Stimulated activated naive CD8-positive, alpha-beta T cell treated with anti-CD3 and anti-CD28 coated beads, Interleukin-15, amount 100 ng/mL, for 72 hours (primary cell): ENCODE data around the gene CLRN1.
"Not testable (repeated sequence)": the region's sequence is repeated elsewhere in the genome, so short reads cannot be mapped to it uniquely, and the experiment has no call there.

ENCODE experiments used
- ATAC-seq: fragments of 150-1000 bp; cut with Tn5 transposase; 2 replicates; pipeline ENCODE4 v1.10.0; 2021; ENCODE audit warnings: mild to moderate bottlenecking, moderate library complexity
- DNase-seq, 2 donors: peaks; one replicate each; pipeline ENCODE4 v3.0.0; 2021 to 2022
- H3K27ac Mint-ChIP-seq, 2 donors: one replicate each; pipeline ENCODE4 v1.8.0; 2022; ENCODE audit warnings: mild to moderate bottlenecking in 2 of 2, mixed read lengths in 2 of 2, moderate library complexity in 2 of 2
- H3K27me3 Mint-ChIP-seq: one replicate; pipeline ENCODE4 v1.8.0; 2022; ENCODE audit warnings: mixed read lengths
- H3K4me1 Mint-ChIP-seq: one replicate; pipeline ENCODE4 v1.8.0; 2022; ENCODE audit warnings: mild to moderate bottlenecking, mixed read lengths
- H3K4me3 Mint-ChIP-seq, 2 donors: one replicate each; pipeline ENCODE4 v1.8.0; 2022; ENCODE audit warnings: mild to moderate bottlenecking in 2 of 2, mixed read lengths in 2 of 2, moderate library complexity in 1 of 2
- H3K9me3 Mint-ChIP-seq, 2 donors: one replicate each; pipeline ENCODE4 v1.8.0; 2022; ENCODE audit warnings: mixed read lengths in 2 of 2

The CLRN1 gene

DNA sequence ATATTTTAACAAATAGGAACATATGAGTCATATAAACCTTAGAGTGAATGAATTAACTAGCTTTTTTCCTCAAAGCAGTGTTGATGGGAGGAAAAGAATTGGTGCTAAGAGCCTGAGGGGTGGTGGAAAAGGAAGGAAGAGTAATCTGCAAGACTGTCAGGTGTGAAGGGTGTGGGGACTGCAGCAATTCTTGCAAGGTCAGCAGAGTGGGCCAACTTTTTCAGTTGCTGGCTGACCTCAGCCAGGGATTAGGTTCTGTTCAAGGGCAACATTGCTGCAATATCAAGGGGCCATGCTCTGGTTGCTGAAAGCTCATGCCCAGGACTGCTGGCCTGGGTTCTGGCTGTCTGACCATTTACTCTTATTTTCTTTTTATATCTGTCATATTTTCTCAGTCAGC is 23.0 kb upstream of the CLRN1 start:
- H3K4me1 Mint-ChIP-seq, result no peaks in the 10 kb centered on the region
- no peak overlapping the region for H3K4me3 Mint-ChIP-seq
- no peak for DNase-seq
- ATAC-seq, result no peak
- H3K9me3 Mint-ChIP-seq, result no peaks in the 10 kb centered on the region
- no peak overlapping the region for H3K27ac Mint-ChIP-seq
- peaks cover 19% of the 10 kb centered on the region for H3K27me3 Mint-ChIP-seq

DNA sequence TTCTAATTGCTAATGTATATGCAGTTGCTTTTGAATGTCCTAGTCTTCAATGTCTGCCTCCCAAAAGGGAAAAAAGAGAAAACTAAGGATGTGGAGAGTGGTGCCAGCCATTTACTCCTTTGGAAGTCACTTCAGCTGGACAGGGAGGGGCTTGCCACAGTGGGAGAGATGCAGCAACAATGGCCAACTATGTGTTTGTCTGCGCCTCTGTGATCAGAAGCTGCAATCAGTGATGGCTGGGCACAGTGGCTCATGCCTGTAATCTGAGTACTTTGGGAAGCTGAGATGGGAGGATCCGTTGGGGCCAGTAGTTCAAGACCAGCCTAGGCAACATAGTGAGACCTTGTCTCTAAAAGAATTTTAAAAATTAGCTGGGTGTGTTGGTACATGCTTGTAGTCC is 16.7 kb upstream of the CLRN1 start:
- no peak overlapping the region for H3K27ac Mint-ChIP-seq
- ATAC-seq (no peak), DNase-seq (no peak)
- no peaks in the 10 kb centered on the region for H3K4me1 Mint-ChIP-seq
- no peak overlapping the region for H3K4me3 Mint-ChIP-seq
- H3K9me3 Mint-ChIP-seq, result peaks cover 0 to 7% of the 10 kb centered on the region in 2 donors
- peaks cover 40% of the 10 kb centered on the region for H3K27me3 Mint-ChIP-seq

DNA sequence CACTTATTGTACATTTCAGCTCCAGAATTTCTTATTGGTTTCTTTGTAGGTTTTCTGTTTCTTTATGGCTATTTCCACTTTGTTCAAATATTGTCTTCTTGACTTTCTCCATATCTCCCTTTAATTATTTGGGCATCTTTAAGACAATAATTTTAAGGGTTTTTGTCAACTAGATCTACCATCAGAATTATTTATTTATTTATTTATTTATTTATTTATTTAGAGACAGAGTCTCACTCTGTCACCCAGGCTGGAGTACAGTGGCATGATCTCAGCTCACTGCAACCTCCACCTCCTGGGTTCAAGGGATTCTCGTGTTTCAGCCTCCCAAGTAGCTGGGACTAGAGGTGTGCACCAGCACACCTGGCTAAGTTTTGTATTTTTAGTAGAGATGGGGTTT is 15.9 kb upstream of the CLRN1 start:
- peaks cover 38% of the 10 kb centered on the region for H3K27me3 Mint-ChIP-seq
- ATAC-seq, H3K9me3 Mint-ChIP-seq, DNase-seq, H3K4me3 Mint-ChIP-seq, H3K4me1 Mint-ChIP-seq: not testable (repeated sequence)
- peak overlapping the region in 1 of 2 donors; percentile 29 for H3K27ac Mint-ChIP-seq

DNA sequence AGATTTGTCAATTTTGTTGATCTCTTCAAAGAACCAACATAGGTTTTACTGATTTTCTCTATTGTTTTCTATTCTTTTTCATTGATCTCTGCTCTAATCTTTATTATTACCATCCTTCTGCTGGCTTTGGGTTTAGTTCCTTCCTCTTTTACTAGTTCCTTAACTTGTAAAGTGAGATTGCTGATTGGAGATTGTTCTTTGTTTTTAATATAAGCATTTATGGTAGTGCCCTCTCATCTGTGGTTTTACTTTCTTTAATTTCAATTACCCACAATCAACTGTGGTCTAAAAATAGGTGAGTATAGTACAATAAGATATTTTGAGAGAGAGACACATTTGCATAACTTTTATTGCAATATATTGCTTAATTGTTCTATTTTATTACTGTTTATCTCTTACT is 13.2 kb upstream of the CLRN1 start:
- Mint-ChIP-seq H3K27me3 (peaks cover 21% of the 10 kb centered on the region), H3K4me1 (no peaks in the 10 kb centered on the region), H3K27ac (no peak overlapping the region), H3K9me3 (peaks cover 0 to 7% of the 10 kb centered on the region in 2 donors), H3K4me3 (no peak overlapping the region)
- DNase-seq (no peak), ATAC-seq (no peak)

DNA sequence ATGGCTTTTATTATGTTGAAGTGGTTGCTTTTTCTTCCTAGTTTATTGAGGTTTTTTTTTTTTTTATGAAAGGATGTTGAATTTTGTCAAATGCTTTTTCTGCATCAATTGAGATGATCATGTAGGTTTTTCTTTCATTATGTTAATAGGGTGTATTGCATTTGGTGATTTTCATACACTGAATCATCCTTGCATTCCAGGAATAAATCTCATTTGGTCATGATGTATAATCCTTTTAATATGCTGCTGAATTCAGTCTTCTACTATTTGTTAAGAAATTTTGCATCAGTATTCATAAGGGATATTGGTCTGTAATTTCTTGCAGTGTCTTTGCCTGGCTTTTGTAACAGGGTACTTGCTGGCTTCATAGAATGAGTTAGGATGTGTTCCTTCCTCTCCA is 11.5 kb upstream of the CLRN1 start:
- Mint-ChIP-seq H3K4me3 (no peak overlapping the region), H3K27me3 (peaks cover 9% of the 10 kb centered on the region), H3K27ac (no peak overlapping the region), H3K9me3 (peaks cover 0 to 7% of the 10 kb centered on the region in 2 donors), H3K4me1 (no peaks in the 10 kb centered on the region)
- DNase-seq (no peak), ATAC-seq (no peak)

DNA sequence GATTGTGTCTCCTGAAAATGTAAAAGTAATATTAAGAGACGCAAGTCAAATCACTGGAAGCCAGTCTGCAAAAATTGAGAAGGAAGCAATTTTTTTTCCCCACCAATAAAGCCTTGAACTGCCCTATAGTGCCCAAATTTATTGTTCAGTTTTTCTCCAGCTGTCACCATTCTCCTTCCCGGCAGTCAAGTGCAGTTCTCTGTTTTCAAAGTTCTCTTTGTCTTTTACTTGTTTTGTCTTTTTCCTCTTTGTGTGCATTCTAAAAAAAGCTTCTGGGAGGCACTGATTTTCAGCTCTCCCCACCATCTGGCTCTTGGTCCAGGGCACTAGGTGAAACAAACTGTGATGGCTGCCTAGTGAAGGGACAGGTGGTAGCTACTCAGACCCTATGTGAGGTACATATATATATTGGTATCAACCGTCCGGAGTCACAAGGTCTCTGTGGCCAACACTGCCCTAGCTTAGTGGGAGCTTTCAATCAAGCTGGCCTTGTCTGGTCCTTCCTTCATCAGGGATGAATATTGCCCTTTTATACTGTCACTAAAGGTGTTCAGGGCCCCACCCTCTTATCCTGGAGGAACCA is 6.1 kb upstream of the CLRN1 start:
- Mint-ChIP-seq H3K4me3 (no peak overlapping the region), H3K27me3 (peaks cover 2% of the 10 kb centered on the region), H3K4me1 (peaks cover 9% of the 10 kb centered on the region), H3K9me3 (no peaks in the 10 kb centered on the region), H3K27ac (no peak overlapping the region)
- DNase-seq (no peak), ATAC-seq (no peak)

DNA sequence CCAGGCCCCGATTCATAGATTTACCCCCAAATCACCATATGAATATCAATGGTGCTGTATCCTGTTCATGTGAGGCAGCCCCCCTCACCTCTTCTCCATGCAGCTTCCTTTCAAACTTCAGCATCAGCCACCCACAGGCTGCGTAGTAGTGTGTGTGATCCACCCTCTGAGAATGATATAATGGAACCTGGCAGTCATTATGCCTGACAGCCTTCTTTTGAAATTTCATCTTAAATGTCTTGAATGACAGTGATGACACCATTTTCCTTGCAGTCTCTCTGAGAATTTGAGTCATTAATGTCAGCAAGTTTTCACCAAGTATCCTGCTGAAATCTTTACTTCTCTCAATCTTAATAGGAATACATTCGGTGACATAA is 3.5 kb upstream of the CLRN1 start:
- H3K27me3 Mint-ChIP-seq, result peaks cover 15% of the 10 kb centered on the region
- H3K4me3 Mint-ChIP-seq, result no peak overlapping the region
- DNase-seq, result peak in 1 of 2 donors; percentile 9
- peak; percentile 75 for ATAC-seq
- H3K27ac Mint-ChIP-seq, result peak overlapping the region; percentile 3 to 23
- H3K4me1 Mint-ChIP-seq, result peaks cover 9% of the 10 kb centered on the region
- no peaks in the 10 kb centered on the region for H3K9me3 Mint-ChIP-seq

DNA sequence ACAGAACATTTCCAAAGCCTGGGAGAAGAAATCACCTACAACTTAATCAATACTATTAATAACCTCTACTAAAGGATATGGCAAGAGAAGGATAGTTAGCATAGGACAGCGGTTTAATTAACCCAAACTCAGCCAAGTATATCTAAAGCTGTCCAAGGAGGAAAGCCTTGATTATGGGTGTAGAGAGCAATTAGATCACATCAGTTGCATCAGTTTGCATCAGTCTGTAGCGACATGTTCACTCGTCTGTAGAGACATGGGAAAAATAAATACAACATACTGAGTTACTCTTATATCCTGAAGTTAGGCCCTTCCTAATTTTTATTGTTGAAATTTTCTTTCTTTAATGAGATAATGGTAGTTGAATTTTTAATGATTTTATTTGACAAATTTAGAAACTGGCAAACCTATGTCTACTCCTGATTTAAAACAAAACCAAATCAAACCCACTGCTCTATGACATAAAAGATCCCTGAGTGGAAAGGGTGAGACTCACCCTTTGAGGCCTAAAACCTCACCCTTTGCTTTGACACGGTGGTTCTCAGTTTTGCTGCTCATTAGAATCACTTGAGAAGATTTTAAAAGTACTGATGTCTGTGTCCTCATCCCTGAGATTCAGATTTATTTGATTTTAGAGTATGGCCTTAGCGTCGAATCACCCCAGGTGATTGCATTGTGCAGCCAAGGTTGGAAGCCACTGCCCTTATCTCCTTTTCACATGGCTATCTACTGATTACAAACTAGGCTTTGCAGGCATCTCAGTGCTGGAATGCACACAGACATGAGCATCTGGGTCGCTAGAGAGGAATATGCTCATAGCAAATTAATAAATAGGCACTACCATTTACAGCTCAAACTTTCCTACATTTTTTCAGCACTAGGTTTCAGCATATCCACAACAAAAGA is 2.8 kb upstream of the CLRN1 start:
- peak overlapping the region in 1 of 2 donors; percentile 34 for H3K27ac Mint-ChIP-seq
- H3K27me3 Mint-ChIP-seq, result peaks cover 15% of the 10 kb centered on the region

DNA sequence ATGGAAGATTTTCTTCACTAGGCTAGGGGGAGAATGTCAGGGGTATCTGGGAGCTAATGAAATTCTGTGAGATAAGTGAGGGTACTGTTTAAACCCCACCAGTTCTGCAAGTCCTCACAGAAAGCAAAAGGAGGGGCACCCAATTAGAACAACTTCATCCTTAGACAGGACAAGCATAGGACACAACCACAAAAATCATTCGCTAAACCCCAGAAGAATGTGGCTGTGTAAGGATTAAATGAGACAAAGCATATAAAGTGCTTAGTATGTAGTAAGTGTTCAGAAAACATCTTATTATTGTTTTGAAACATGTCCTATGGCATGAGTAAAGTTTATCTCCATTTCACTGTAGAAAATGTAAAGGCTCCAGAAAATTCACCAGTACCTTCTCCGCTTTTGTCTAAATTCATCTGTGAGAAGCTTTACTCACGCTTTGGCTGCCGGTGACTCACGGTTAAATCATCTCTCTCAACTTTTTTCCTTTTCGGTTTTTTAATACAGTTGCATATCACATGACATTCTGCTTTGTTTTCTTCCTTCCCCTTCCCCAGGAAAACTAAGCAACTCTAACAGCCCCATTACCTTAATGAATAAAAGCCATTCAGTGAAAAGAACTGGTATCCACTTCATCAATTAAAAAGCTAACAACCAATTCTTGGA is 1.7 kb downstream of the CLRN1 start:
- no peak for ATAC-seq
- no peaks in the 10 kb centered on the region for H3K9me3 Mint-ChIP-seq

More for the DNA sequence above, 2.8 kb upstream of the CLRN1 start:
- DNase-seq (peak in 1 of 2 donors; percentile 12), ATAC-seq (peak; percentile 70)
- H3K4me1 Mint-ChIP-seq, result peaks cover 9% of the 10 kb centered on the region
- H3K9me3 Mint-ChIP-seq, result no peaks in the 10 kb centered on the region
- no peak overlapping the region for H3K4me3 Mint-ChIP-seq

DNA sequence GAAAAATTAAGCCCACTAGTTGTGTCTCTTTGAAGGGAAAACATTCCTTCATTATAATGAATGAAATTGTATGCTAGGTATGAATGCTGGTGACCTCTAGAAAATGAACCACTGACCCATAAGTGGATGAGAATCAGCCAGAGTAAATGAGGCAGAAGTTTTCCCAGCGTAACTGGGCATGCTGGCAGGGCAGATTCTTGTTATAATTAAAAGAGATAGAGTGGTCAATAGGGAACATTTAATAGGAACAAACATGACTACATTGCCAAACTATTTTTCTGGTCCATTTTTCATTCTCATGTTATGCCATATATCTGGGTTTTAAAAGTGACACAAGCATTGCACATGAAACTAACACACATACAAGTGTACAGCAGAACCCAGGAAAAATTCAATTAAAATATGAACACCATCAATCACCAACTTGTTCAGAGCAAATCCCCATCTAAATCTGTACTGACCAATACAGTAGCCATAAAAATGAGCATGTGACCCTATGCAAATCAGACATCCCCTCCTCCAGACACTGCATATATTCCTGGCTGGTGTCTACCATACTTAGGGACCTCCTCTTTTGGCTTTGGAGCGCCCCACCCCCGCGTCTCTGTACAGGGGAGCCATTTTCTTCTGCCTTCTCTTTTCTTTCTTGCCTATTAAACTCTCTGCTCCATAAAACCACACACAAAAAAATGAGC is 4.0 kb downstream of the CLRN1 start:
- H3K9me3 Mint-ChIP-seq, result no peaks in the 10 kb centered on the region
- H3K4me3 Mint-ChIP-seq, result no peak overlapping the region
- no peak overlapping the region for H3K27ac Mint-ChIP-seq
- ATAC-seq, result no peak
- DNase-seq, result no peak
- H3K4me1 Mint-ChIP-seq, result peaks cover 6% of the 10 kb centered on the region
- H3K27me3 Mint-ChIP-seq, result peaks cover 24% of the 10 kb centered on the region

More for the DNA sequence above, 1.7 kb downstream of the CLRN1 start:
- Mint-ChIP-seq H3K4me3 (no peak overlapping the region), H3K27me3 (peaks cover 15% of the 10 kb centered on the region), H3K27ac (no peak overlapping the region), H3K4me1 (peaks cover 6% of the 10 kb centered on the region)
- no peak for DNase-seq

DNA sequence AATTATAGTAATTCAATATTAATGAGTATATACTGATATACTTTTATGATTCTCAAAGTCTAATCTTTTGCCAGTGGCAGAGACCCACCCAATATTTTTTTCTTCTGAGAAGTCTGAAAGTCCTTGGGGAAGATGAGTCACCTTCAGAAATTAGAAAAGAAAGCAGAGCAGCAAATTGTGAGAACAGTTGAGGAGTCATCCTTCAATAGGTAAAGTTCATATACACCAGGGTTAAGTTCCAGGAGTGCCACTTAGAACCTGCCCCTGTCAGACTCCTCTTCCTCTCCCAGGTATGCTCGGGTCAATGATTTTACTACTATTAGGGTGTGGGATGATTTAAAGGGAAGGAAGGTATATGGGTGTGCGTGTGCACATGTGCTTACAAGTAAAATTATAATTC is 7.1 kb downstream of the CLRN1 start:
- DNase-seq, result no peak
- H3K4me1 Mint-ChIP-seq, result peaks cover 6% of the 10 kb centered on the region
- H3K27ac Mint-ChIP-seq, result no peak overlapping the region
- H3K9me3 Mint-ChIP-seq, result no peaks in the 10 kb centered on the region
- H3K4me3 Mint-ChIP-seq, result no peak overlapping the region
- no peak for ATAC-seq
- H3K27me3 Mint-ChIP-seq, result peaks cover 21% of the 10 kb centered on the region

DNA sequence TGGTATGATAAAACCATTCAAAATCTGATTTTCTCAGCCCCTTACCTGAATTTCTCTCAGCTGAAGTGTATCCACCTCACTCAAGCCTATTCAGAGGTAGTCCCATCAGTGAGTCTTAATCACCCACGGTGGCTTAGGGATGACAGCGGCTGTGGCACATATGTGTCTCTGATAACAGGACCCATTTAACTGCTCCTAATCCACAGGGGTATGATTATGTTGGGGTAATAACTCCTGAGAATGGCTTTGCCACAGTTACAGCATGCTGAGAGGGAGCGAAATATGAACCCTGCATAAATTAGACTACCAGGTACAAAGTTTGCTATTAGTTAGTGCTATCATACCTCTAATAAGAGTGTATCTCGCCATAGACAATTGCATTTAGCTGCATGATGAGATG is 10.6 kb downstream of the CLRN1 start:
- H3K27ac Mint-ChIP-seq, result no peak overlapping the region
- no peak overlapping the region for H3K4me3 Mint-ChIP-seq
- peaks cover 6% of the 10 kb centered on the region for H3K4me1 Mint-ChIP-seq
- no peaks in the 10 kb centered on the region for H3K9me3 Mint-ChIP-seq
- no peak for DNase-seq
- H3K27me3 Mint-ChIP-seq, result peaks cover 34% of the 10 kb centered on the region
- ATAC-seq, result no peak

DNA sequence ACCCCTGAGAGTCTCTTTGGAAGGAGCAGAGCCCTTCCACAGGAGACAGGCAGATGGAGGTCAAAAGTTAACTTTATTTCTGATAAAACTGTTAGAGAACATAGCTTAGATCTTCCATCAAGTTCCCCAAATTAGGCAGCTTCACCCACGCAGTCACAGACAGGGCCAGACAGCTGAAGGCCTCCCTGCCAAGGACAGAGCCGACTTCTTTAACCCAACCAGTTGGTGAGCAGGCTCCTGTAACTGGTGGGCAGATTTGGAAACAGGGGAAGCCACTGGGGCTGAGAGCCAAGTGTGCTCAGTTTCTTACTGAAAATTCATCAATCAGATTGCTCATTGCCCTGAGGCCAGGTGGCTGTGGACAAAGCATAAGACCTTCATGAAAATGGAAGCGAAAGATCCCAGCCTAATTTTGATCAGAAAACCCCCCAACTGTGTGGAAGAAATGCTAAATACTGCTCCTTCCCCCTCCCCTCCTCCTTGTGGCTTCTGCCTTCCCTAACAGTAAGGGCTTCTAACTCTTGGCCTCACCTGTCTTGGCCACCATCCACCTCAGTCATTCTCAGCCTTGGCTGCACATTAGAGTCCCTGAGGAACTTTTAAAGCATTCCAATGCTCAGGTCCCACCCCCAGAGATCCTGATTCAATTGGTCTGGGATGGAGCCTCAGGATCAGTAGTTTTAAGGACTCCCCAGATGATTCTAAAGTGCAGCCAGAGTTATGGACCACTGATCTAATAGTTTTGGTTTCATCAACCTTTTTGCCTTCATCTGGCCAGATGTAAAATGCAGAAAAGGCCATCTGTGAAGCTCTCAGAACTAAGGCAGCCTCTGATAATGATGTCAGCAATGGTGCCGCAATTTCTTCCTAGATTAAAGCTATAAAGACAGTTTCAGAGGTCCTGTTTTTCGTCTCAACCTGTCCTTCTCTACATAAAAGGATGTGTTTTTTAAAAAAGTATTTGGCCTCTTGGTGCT is 11.5 kb downstream of the CLRN1 start:
- Mint-ChIP-seq H3K9me3 (no peaks in the 10 kb centered on the region), H3K27ac (no peak overlapping the region), H3K4me3 (no peak overlapping the region), H3K27me3 (peaks cover 34% of the 10 kb centered on the region), H3K4me1 (peaks cover 6% of the 10 kb centered on the region)
- no peak for ATAC-seq
- no peak for DNase-seq

DNA sequence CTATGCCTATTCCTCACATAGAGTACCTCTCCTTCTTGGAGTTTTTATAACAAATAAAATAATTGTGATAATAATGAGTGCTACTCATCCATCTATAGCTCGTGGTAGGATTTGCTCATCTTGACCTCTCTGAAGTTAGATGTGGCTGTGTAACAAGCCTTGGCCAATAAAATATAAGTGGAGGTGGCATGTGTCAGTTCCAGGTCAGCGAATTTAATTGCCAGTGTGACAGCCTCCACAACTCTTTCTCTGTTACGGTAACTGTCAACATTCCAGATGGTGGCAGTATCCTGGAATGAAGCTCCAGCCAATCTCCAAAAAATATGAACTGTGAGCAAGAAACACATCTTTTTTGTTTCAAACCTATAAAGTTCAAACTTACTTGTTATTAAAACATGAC is 13.8 kb downstream of the CLRN1 start:
- H3K9me3 Mint-ChIP-seq, result no peaks in the 10 kb centered on the region
- DNase-seq (no peak), ATAC-seq (no peak)
- H3K4me1 Mint-ChIP-seq, result no peaks in the 10 kb centered on the region
- H3K27ac Mint-ChIP-seq, result no peak overlapping the region
- H3K27me3 Mint-ChIP-seq, result peaks cover 24% of the 10 kb centered on the region
- H3K4me3 Mint-ChIP-seq, result no peak overlapping the region

DNA sequence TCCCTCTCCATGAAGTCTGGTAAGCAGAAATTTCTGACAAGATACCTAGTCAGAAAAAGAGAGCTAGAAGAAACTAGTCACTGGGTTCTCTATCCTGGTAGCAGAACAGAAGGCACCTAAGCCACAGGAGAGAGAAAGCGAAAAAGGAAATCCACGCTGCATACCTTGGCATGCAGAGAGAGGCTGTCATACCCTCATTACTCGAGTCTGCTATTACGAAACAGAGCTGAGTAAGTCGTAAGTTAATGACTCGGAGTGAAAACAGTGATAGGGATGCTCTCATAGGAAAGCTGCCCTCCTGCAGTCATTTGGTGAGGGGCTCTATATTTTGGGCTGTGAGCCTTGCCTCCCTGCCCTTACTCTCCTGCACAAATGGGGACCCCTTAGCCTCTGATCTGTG is 16.2 kb downstream of the CLRN1 start:
- Mint-ChIP-seq H3K9me3 (no peaks in the 10 kb centered on the region), H3K27me3 (peaks cover 13% of the 10 kb centered on the region), H3K4me1 (no peaks in the 10 kb centered on the region), H3K27ac (no peak overlapping the region), H3K4me3 (no peak overlapping the region)
- no peak for DNase-seq
- ATAC-seq, result peak; percentile 23
